Right cardiac atrium (tissue), 5 donors: ENCODE data around the gene TMEM95. TPM values are rescaled to one million over a fixed set of nuclear protein-coding genes. Genes with fewer than 3 reads are reported as not detected.

Source experiments
- ATAC-seq, 2 donors: fragments of 200-7000 bp; cut with Tn5 transposase; one replicate each; pipeline versions ENCODE4 v1.8.0 to v1.9.1; 2020; ENCODE audit warnings: moderate library complexity in 2 of 2, mild to moderate bottlenecking in 1 of 2
- DNase-seq, 3 donors: peaks; one replicate each; pipeline ENCODE4 v3.0.0-alpha.2; 2020
- H3K27ac ChIP-seq: one replicate; pipeline ENCODE4 v1.5.1; 2013; ENCODE audit warnings: mild to moderate bottlenecking, low read length, control low read depth, moderate library complexity
- H3K27me3 ChIP-seq: one replicate; pipeline ENCODE4 v1.6.1; 2013; ENCODE audit not compliant: control insufficient read depth, insufficient read depth
- H3K4me1 ChIP-seq: one replicate; pipeline ENCODE4 v1.6.1; 2013; ENCODE audit warnings: low read length; ENCODE audit not compliant: control insufficient read depth, insufficient read depth
- H3K4me3 ChIP-seq: one replicate; pipeline ENCODE4 v1.5.1; 2013; ENCODE audit warnings: low read length, control low read depth
- H3K9me3 ChIP-seq: one replicate; pipeline ENCODE4 v1.6.1; 2013; ENCODE audit warnings: low read length; ENCODE audit not compliant: control insufficient read depth
- WGBS: extraction: QIAGEN DNeasy Blood & Tissue Kit; methylation state at CpG from one replicate; pipeline ENCODE4 v1.1.7; 2013; 5-methylcytosine and 5-hydroxymethylcytosine counted together
- intact Hi-C, 4 donors: fragments of 100-400 bp; cut with DNase I; formaldehyde crosslinking; loops; one replicate each; pipeline versions ENCODE4 v1.11.0 to v1.14.0; 2022 to 2023
- long read RNA-seq, 4 donors: library from polyadenylated mRNA; unstranded; transcript quantifications; one replicate each; pipeline ENCODE4 v2.0.0, GENCODE V29; 2020 to 2021
- polyA plus RNA-seq: library from polyadenylated mRNA; stranded (reverse); fragments of 200-250 nt; gene quantifications from one replicate; pipeline ENCODE4 v1.2.3, GENCODE V29; 2013
- total RNA-seq, 4 donors: library from RNA; stranded (reverse); fragmentation: NEBNext Ultra II Directional; extraction: Animal tissue kit (Norgen Biotek cat#: 25700); gene quantifications; one replicate each; pipeline ENCODE4 v1.2.1, GENCODE V29; 2021
- donor health status: healthy with polysubstance abuse.
- donor health status: DM: no; HTN: yes; CAD: no.
- donor health status: DM: no; HTN: no; CAD: no.
- donor health status: DM: no; HTN: yes; CAD: no; lungs with severe emphysema.
- donor health status: DM: yes; HTN: yes; CAD: no.

The TMEM95 gene, protein sequence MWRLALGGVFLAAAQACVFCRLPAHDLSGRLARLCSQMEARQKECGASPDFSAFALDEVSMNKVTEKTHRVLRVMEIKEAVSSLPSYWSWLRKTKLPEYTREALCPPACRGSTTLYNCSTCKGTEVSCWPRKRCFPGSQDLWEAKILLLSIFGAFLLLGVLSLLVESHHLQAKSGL
- total RNA-seq (not detected), polyA plus RNA-seq (not detected)
- long read RNA-seq, donor 1, result 0 reads
- long read RNA-seq, donor 2, result 0 reads
- long read RNA-seq, donor 3, result 0 reads
- long read RNA-seq, donor 4, result 0 reads

DNA sequence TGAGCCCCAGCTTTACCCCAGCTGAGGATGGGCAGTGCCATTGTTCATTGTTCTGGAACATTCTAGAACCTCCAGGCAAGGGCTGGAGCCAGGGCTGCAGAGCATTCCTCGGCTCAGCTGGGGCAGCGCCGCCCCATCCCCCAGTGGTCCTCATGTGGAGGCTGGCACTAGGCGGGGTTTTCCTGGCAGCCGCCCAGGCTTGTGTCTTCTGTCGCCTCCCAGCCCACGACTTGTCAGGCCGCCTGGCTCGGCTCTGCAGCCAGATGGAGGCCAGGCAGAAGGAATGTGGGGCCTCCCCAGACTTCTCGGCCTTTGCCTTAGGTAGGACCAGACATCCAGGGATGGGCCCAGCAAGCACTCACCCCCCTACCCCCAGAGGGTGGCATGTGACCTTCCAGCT is at the start of gene TMEM95:
Gene TMEM95, plus strand, starts transcription at position 104 of the 400 bp plus-strand sequence. Its CDS starts 49 bp downstream, at position 153.
- ATAC-seq, result no peak
- Histone ChIP-seq H3K27ac (no peak within 1 kb of the TSS), H3K4me1 (peaks cover 8% of the 10 kb centered on the region), H3K27me3 (no peaks in the 10 kb centered on the region), H3K4me3 (no peak within 1 kb of the TSS), H3K9me3 (no peaks in the 10 kb centered on the region)
- peak; percentile 64 to 83 (median 82) for DNase-seq
- intact Hi-C loops, result loop anchor here in 3 of 4 donors (5.0 to 10.0 kb wide), 4 partner anchors 80 to 230 kb away; partner anchors contain the start of genes FGF11 (in 3 of the 3), TMEM102 (in 3 of the 3), MPDU1 (in 1 of the 3) and TNFSF13 (in 1 of the 3)
- WGBS, result 40% methylated on average over 10 of the region's 10 CpGs

DNA sequence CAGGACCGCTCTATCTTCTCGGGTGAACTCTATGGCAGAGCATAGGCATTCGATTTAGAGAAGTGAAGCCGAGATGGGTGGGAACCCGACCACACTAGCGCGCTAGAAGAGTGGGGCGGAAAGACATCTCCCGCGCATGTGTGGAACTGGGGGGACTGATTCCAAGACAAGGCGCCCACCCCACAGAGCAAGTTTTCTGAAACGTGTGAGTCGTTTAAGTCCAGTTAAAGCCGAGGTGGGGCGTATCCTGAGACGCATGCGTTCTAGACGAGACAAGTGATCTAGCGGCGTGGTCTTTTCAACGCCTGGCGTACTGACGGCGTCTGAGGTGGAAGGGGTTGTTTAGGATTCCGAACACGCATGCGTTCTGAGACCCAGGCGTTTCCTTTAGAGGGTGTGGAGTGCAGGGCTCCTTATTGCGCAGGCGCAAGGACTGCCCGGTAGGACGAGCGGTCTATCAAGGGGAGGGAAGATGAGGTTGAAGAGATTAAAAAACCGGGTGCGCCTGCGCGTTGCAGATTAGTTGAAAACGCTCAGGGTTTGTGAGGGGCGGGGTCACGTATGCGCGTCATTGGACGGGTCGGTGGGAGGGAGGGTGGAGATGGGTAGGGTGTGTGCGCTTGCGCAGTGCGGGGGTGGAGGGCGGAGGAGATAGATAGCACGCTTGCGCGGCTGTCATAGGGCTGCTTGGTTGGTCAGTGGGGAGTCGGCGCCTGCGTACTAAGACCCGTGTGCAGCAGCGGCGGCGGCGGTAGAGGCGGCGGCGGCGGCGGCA is 47.9 kb upstream of the TMEM95 start, which contains the start of gene EIF5A:
Gene EIF5A, plus strand, starts transcription at position 718 of the 775 bp plus-strand sequence. CDS start 2,008 bp downstream, outside the sequence.
- Histone ChIP-seq H3K4me1 (peaks cover 3% of the 10 kb centered on the region), H3K9me3 (no peaks in the 10 kb centered on the region), H3K27ac (peak within 1 kb of the TSS; percentile 89), H3K4me3 (peak within 1 kb of the TSS; percentile 83), H3K27me3 (no peaks in the 10 kb centered on the region)
- DNase-seq (peak; percentile 100), ATAC-seq (peak; percentile 94 to 96)
- under 1% methylated on average over 64 of the region's 64 CpGs for WGBS
- intact Hi-C loops, result no loop called here

DNA sequence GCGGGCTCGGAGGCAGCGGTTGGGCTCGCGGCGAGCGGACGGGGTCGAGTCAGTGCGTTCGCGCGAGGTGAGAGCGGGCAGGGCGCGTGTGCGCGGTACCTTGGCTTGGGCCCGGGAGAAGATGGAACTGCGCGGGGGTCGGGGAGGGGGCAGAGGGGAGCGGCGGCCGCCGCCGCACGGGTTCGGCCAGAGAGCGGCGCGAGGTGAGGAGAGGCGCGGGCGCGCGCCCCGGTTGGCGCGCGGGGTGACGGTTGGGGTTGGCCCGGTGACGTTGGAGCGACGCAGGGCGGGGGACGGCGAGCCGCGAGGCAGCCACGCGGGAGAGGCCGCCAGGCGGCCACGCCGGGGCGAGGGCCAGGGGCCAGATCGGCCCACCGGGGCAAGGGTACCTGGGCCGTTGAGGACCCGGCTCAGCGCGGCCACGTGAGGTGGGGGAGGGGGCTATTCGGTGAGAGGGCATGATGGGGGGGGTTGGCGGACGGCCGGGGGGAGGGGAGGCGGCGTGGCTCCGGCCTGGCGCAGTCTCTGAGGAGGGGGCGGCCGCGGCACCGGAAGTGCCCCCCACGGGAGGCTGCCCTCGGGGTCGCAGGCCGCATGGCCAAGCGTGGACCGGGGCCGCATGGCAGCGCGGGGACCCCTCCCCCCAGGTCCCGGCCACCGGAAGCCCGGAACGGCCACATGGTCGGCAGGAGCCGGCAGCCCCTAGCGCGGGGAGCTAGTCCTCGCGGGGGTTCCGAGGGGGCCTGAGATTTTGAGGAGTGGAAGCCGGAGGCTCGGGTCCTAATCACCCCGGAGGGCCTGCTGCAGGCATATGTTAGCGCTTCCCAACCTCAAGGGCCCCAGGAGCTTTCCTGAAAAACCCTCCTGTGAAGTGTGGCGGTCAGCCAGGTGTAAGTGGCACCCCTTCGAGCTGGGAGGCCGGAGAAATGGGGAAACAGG is 47.0 kb upstream of the TMEM95 start:
- peak overlapping the region; percentile 83 for H3K4me3 ChIP-seq
- H3K27me3 ChIP-seq, result no peaks in the 10 kb centered on the region
- ATAC-seq, result peak; percentile 21 to 22
- peak; percentile 70 to 88 (median 85) for DNase-seq
- intact Hi-C loops, result no loop called here
- peak overlapping the region; percentile 89 for H3K27ac ChIP-seq
- H3K4me1 ChIP-seq, result peaks cover 3% of the 10 kb centered on the region
- under 1% methylated on average over 104 of the region's 104 CpGs for WGBS
- H3K9me3 ChIP-seq, result no peaks in the 10 kb centered on the region

DNA sequence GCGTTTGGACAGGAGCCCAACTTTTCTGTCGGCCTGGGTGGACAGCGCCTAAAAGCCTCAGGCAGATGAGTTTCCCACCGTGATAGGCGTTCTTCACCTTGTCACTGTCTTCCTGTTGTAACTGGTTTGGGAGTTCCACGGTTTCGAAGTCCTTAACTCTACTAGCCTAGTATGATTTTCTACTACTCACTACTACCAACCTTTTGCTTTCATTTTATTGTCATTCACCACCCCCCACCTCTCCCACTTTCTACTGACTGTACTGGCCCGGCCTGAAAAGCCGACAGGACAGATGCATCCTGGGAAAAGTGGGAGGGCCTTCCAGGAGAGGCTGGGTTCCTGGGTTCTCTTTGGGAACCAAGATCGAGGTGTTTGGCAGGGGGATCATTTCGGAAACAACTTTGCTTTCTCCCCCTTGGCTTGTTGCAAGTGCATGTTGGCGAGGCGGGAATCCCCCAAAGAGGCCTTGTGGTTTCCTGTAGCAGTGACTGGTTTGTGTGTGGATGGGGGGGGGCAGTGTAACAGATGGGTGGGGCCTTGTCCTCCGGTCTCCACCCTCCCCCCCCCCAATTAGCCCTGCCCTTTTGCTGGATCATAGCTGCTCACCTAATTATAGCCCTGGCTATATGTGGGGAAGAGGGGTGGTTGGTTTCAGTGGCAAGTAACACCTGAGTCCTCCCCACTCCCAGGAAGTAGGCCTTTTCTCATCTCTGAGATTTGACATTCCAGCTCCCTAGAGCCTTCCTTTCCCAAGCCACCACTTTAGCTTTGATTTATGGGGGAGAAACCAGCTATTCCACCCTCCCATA is 46.1 kb upstream of the TMEM95 start:
- peak overlapping the region; percentile 89 for H3K27ac ChIP-seq
- no peaks in the 10 kb centered on the region for H3K27me3 ChIP-seq
- ATAC-seq, result peak in 1 of 2 donors; percentile 37
- H3K4me3 ChIP-seq, result peak overlapping the region; percentile 83
- intact Hi-C loops, result no loop called here
- no peaks in the 10 kb centered on the region for H3K9me3 ChIP-seq
- WGBS, result 1% methylated on average over 14 of the region's 14 CpGs
- H3K4me1 ChIP-seq, result peaks cover 3% of the 10 kb centered on the region
- DNase-seq, result peak; percentile 74 to 83 (median 78)

DNA sequence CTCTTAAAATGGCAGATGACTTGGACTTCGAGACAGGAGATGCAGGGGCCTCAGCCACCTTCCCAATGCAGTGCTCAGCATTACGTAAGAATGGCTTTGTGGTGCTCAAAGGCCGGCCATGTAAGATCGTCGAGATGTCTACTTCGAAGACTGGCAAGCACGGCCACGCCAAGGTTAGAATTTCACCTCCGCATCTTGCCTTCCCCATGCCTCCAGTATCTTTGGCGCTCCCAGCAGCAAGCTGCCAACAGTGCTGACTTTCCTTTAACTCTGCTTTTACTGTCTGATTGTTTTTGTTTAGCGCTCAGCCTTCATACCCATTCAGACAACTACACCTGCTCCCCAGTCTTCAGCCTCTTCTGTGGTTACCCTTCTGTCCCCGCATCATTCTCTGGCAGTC is 45.3 kb upstream of the TMEM95 start:
- H3K27ac ChIP-seq, result no peak overlapping the region
- no peaks in the 10 kb centered on the region for H3K27me3 ChIP-seq
- intact Hi-C loops, result no loop called here
- no peak overlapping the region for H3K4me3 ChIP-seq
- DNase-seq, result peak in 1 of 3 donors; percentile 27
- 89% methylated on average over 12 of the region's 12 CpGs for WGBS
- H3K9me3 ChIP-seq, result no peaks in the 10 kb centered on the region
- no peak for ATAC-seq
- H3K4me1 ChIP-seq, result peaks cover 6% of the 10 kb centered on the region

DNA sequence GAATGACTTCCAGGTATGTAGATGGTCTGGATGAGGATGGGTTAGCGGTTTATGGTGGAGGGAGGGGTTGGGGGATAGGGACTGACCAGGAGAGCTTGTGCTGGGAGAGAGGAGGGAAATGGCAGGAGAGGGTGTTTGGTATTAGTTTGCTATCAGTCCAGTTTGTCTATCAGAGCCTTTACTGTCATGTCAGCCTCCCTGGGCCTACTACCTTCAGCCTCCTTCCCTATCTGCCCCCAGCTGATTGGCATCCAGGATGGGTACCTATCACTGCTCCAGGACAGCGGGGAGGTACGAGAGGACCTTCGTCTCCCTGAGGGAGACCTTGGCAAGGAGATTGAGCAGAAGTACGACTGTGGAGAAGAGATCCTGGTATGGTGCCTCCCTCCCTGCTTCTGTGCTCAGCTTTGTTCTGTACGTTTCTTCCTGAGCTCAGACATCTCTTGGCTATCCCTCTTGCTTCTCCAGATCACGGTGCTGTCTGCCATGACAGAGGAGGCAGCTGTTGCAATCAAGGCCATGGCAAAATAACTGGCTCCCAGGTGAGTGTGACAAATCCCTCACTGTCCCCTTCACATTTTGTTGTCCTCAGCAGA is 43.7 kb upstream of the TMEM95 start:
- no peaks in the 10 kb centered on the region for H3K27me3 ChIP-seq
- intact Hi-C loops, result no loop called here
- 76% methylated on average over 7 of the region's 7 CpGs for WGBS
- no peaks in the 10 kb centered on the region for H3K9me3 ChIP-seq
- H3K4me3 ChIP-seq, result no peak overlapping the region
- DNase-seq, result peak in 1 of 3 donors; percentile 17
- H3K27ac ChIP-seq, result no peak overlapping the region
- peaks cover 6% of the 10 kb centered on the region for H3K4me1 ChIP-seq
- no peak for ATAC-seq

DNA sequence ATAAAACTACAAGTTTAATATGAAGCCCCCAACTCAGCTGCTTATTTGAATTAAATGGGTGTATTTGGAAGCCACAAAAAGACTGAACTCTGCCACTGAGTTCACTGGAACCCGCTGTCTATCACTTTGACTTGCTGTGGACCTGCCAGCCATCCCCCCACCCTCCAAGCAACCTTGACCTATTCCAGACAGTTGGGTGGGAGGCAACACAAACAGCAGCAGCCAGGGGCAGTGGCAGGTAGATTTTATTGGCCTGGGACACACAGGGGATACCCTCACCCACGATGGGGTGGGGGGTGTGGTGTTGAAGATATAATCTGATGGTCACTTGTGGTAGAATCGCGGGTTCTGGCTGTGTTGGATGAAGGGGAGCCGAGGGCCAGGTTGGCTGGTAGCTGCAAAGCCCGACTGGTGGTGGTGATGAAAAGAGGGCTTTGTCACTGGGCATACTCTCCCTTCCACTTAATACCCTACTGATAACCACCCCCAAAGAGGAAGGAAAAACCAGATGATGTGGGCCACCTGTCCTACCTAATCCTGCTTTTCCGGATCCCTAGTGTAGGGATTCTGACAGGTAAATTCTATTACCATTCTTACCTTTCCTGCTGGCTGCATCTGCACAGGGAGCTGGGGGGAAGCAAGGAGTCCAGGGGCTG is 42.4 kb upstream of the TMEM95 start:
- H3K4me3 ChIP-seq, result no peak overlapping the region
- WGBS, result 77% methylated on average over 7 of the region's 7 CpGs
- intact Hi-C loops, result no loop called here
- peak in 1 of 3 donors; percentile 6 for DNase-seq
- H3K9me3 ChIP-seq, result no peaks in the 10 kb centered on the region
- peaks cover 6% of the 10 kb centered on the region for H3K4me1 ChIP-seq
- H3K27me3 ChIP-seq, result no peaks in the 10 kb centered on the region
- no peak overlapping the region for H3K27ac ChIP-seq
- ATAC-seq, result no peak

DNA sequence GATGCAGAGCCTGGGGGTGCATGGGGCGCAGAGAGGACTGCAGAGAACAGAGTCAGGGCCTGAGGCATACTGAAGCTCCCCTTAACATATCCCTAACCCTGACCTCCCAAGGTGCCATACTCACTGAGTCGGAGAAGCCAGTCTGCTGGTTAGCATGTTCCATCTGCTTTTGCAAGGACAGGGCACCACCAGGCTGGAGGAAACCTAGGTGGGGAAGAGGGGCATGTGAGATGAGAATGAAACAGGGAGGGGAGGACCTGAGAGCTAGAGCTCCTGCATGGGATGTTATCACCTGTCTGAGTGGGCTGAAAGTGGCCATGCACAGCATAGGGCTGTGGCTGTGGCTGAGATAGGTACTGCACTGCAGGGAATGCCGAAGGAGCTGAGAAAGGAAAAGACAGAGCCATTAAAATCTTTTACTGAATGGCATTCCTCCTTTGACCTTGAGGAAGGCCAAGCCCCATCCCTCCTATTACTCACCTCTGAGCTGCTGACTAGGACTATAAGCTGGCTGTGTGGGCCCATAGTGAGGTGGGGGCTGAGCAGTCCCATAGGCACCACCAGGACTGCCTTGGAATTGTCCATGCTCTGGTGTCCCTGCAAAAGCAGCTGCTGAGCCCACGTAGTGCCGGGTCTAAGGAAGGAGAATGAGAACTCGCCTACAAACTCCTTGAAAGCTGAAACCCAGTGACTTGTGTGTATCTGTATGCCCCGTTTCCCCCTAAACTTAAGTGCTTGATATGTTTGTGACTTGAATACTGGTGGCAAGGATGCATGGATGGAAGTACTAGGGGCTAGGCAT is 41.7 kb upstream of the TMEM95 start:
- WGBS, result 89% methylated on average over 7 of the region's 7 CpGs
- ATAC-seq (no peak), DNase-seq (peak in 1 of 3 donors; percentile 22)
- no peak overlapping the region for H3K4me3 ChIP-seq
- H3K27me3 ChIP-seq, result no peaks in the 10 kb centered on the region
- H3K9me3 ChIP-seq, result no peaks in the 10 kb centered on the region
- H3K27ac ChIP-seq, result no peak overlapping the region
- H3K4me1 ChIP-seq, result peaks cover 6% of the 10 kb centered on the region
- intact Hi-C loops, result no loop called here
